Mesenchymal stem cell (in vitro differentiated cells and primary cell): Measurements from ENCODE around the gene FSHR.

ENCODE experiments used
- DNase-seq: peaks from one replicate; pipeline ENCODE4 v3.0.0-alpha.2; 2013
- H2AFZ ChIP-seq: one replicate; pipeline ENCODE4 v1.6.1; 2013; ENCODE audit warnings: low read depth, mild to moderate bottlenecking, control low read depth, inconsistent platforms, low read length, moderate library complexity
- H2AK5ac ChIP-seq: 2 replicates; pipeline ENCODE4 v1.6.1; 2013; ENCODE audit warnings: low read length, moderate library complexity, mild to moderate bottlenecking, inconsistent platforms; ENCODE audit not compliant: severe bottlenecking
- H2BK120ac ChIP-seq: one replicate; pipeline ENCODE4 v1.6.1; 2013; ENCODE audit warnings: low read depth, mild to moderate bottlenecking, inconsistent platforms, low read length, moderate library complexity
- H2BK12ac ChIP-seq, 2 experiments: one replicate each; pipeline ENCODE4 v1.6.1; 2013; ENCODE audit warnings: inconsistent platforms in 2 of 2, low read length in 2 of 2, mild to moderate bottlenecking in 2 of 2, moderate library complexity in 2 of 2, control low read depth in 1 of 2
- H2BK15ac ChIP-seq: one replicate; pipeline ENCODE4 v1.6.1; 2013; ENCODE audit warnings: mild to moderate bottlenecking, low read depth, inconsistent platforms; ENCODE audit not compliant: poor library complexity, severe bottlenecking
- H2BK5ac ChIP-seq: 2 replicates; pipeline ENCODE4 v1.6.1; 2013; ENCODE audit warnings: low read depth, mild to moderate bottlenecking, low read length, control low read depth, inconsistent platforms; ENCODE audit not compliant: poor library complexity, severe bottlenecking
- H3K14ac ChIP-seq, 2 experiments: one replicate each; pipeline ENCODE4 v1.6.1; 2013; ENCODE audit warnings: inconsistent platforms in 2 of 2, low read length in 2 of 2, control low read depth in 1 of 2, mild to moderate bottlenecking in 1 of 2, moderate library complexity in 1 of 2
- H3K18ac ChIP-seq, 2 experiments: one replicate each; pipeline ENCODE4 v1.6.1; 2013; ENCODE audit warnings: inconsistent platforms in 2 of 2, low read length in 2 of 2, control low read depth in 1 of 2, low read depth in 1 of 2, mild to moderate bottlenecking in 1 of 2
- H3K23ac ChIP-seq, 2 experiments: one replicate each; pipeline ENCODE4 v1.6.1; 2013; ENCODE audit warnings: inconsistent platforms in 2 of 2, low read length in 2 of 2, mild to moderate bottlenecking in 2 of 2, moderate library complexity in 2 of 2, control low read depth in 1 of 2
- H3K27ac ChIP-seq: 2 replicates; pipeline ENCODE4 v1.5.1; 2013; ENCODE audit warnings: mild to moderate bottlenecking, moderate library complexity, low read length, control low read depth, inconsistent platforms; ENCODE audit not compliant: poor library complexity, severe bottlenecking
- H3K27me3 ChIP-seq, 2 experiments: 2 replicates each; pipeline versions ENCODE4 v1.6.1 to v1.7.0; 2013; ENCODE audit warnings: low read length in 2 of 2, mild to moderate bottlenecking in 2 of 2, moderate library complexity in 2 of 2, control low read depth in 1 of 2, inconsistent platforms in 1 of 2; ENCODE audit not compliant: control insufficient read depth in 1 of 2, insufficient read depth in 1 of 2
- H3K36me3 ChIP-seq, 2 experiments: 2 replicates each; pipeline versions ENCODE4 v1.6.1 to v1.7.0; 2013; ENCODE audit warnings: low read length in 2 of 2, control low read depth in 1 of 2, inconsistent platforms in 1 of 2, low read depth in 1 of 2, mild to moderate bottlenecking in 1 of 2; ENCODE audit not compliant: insufficient read depth in 2 of 2, control insufficient read depth in 1 of 2
- H3K4ac ChIP-seq, 2 experiments: one replicate each; pipeline ENCODE4 v1.6.1; 2013; ENCODE audit warnings: inconsistent platforms in 2 of 2, low read length in 2 of 2, mild to moderate bottlenecking in 2 of 2, moderate library complexity in 2 of 2, control low read depth in 1 of 2, low read depth in 1 of 2
- H3K4me1 ChIP-seq: 2 replicates; pipeline ENCODE4 v1.6.1; 2013; ENCODE audit warnings: low read depth, low read length, control low read depth; ENCODE audit not compliant: control insufficient read depth, insufficient read depth
- H3K4me2 ChIP-seq: 2 replicates; pipeline ENCODE4 v1.6.1; 2013; ENCODE audit warnings: low read length, mild to moderate bottlenecking, inconsistent platforms; ENCODE audit not compliant: poor library complexity, severe bottlenecking
- H3K4me3 ChIP-seq, 2 experiments: 2 replicates each; pipeline versions ENCODE4 v1.5.1 to v1.7.0; 2013; ENCODE audit warnings: low read length in 2 of 2, mild to moderate bottlenecking in 2 of 2, control low read depth in 1 of 2, low read depth in 1 of 2; ENCODE audit not compliant: insufficient read depth in 1 of 2
- H3K79me1 ChIP-seq: replicated peaks from 2 replicates; pipeline ENCODE4 v1.6.1; 2013; ENCODE audit warnings: mild to moderate bottlenecking, control low read depth, low read length, inconsistent platforms; ENCODE audit not compliant: poor library complexity, severe bottlenecking
- H3K9ac ChIP-seq: 2 replicates; pipeline ENCODE4 v1.7.0; 2013; ENCODE audit warnings: mild to moderate bottlenecking, low read length, moderate library complexity
- H3K9me3 ChIP-seq: 2 replicates; pipeline ENCODE4 v1.7.0; 2013; ENCODE audit warnings: mild to moderate bottlenecking, low read length; ENCODE audit not compliant: control insufficient read depth
- H4K8ac ChIP-seq: one replicate; pipeline ENCODE4 v1.6.1; 2013; ENCODE audit warnings: inconsistent platforms, mild to moderate bottlenecking, low read length, moderate library complexity
- H4K91ac ChIP-seq: one replicate; pipeline ENCODE4 v1.6.1; 2013; ENCODE audit warnings: mild to moderate bottlenecking, low read length, inconsistent platforms
- WGBS: methylation state at CpG from one replicate; pipeline ENCODE4 v1.1.7; 2013; ENCODE audit warnings: mixed read lengths; 5-methylcytosine and 5-hydroxymethylcytosine counted together

FSHR gene

DNA sequence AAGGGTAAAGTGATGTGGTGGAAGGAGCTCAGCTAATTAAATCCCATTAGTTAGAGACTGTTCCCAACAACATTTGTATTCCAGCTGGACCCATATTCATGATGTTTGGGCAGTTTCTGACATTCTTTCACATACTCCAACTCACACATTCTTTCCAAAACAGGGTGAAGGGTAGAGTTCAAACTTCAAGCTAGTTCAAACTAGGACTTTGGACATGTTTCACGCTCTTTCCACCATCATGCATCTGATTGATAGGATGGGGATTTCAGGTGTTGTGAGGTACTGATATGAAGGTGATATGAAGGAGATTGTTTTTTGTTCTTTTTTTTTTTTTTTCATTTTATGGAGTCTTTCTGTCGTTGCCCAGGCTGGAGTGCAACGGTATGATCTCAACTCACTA lies 201.7 kb downstream of the FSHR start:
- Histone ChIP-seq H3K9me3 (no peaks in the 10 kb centered on the region), H3K4me2 (no peak overlapping the region), H3K36me3 (no peaks in the 10 kb centered on the region), H3K14ac (no peak overlapping the region), H3K79me1 (no peaks in the 10 kb centered on the region), H2BK15ac (no peak overlapping the region), H2BK120ac (no peak overlapping the region), H4K8ac (no peak overlapping the region), H2AK5ac (no peak overlapping the region), H3K27ac (no peak overlapping the region), H3K23ac (no peak overlapping the region), H4K91ac (peak overlapping the region; percentile 18), H2BK12ac (no peak overlapping the region), H2AFZ (no peak overlapping the region), H3K27me3 (peaks cover 0 to 5% of the 10 kb centered on the region in 2 experiments), H3K4me1 (no peaks in the 10 kb centered on the region), H3K9ac (no peak overlapping the region), H2BK5ac (no peak overlapping the region), H3K4me3 (no peak overlapping the region), H3K4ac (no peak overlapping the region), H3K18ac (no peak overlapping the region)
- WGBS = 82% methylated on average over 1 of the region's 3 CpGs
- DNase-seq = no peak

DNA sequence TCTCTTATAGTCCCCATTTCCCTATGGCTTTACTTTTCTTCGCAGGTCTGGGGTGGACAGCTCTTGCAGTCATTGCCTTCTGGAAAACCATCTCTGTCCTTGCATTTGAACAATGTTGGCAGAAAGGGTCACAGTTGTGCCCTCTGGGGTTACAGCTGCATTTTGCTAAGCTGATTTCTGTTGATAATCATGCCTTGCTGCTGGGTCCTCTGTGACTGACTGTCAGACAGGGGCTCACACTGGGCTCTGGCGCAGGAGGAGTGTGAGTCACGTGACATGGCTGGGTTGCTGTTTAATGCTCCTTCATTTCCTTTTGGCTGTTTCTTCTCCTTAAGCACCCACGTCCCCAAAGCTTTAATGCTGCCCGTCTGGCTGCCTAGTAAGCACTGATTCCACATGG lies 202.2 kb downstream of the FSHR start:
- no peak overlapping the region for H2BK120ac ChIP-seq
- no peak overlapping the region for H2BK12ac ChIP-seq
- 79% methylated on average over 4 of the region's 5 CpGs for WGBS

DNA sequence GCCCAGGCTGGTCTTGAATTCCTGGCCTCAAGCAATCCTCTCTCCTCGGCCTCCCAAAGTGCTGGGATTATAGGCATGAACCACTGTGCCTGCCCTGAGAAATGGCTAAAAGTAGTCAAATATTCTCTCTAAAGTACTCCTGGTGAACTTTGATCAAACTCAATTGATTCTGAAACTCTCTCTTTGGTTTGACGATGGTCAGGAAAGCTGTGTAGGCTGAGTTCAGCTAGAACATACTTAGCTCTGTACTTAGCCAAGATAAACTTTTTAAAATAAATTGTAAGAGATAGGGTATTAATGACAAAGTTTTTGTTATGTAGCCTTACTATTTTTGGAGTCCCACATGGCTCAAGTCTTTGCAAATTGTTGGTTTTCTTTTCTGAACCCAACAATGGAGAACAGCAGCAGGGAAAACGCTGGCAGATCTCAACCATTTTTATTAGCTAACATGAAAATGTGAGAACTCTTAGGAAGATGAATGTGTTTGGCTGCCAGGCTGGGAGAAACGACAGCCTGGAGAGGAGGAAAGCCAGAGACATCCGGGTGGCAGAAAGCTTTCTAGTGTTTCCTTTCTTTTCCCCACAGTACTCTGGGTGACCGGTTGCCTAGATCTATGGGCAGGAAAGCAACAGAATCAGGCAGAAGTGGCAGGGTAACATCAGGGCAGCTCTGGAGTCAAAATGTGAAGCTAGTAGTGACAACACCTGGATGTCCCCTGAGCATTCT lies 205.8 kb downstream of the FSHR start:
- Histone ChIP-seq H3K27ac (no peak overlapping the region), H3K4me3 (no peak overlapping the region), H2BK5ac (no peak overlapping the region), H3K4ac (no peak overlapping the region), H3K9ac (no peak overlapping the region), H3K18ac (no peak overlapping the region), H2BK120ac (no peak overlapping the region), H3K4me1 (no peaks in the 10 kb centered on the region), H4K91ac (no peak overlapping the region), H2BK12ac (no peak overlapping the region), H3K9me3 (no peaks in the 10 kb centered on the region), H4K8ac (no peak overlapping the region), H3K79me1 (no peaks in the 10 kb centered on the region), H3K14ac (no peak overlapping the region), H3K27me3 (peaks cover 0 to 5% of the 10 kb centered on the region in 2 experiments), H3K23ac (no peak overlapping the region), H2BK15ac (no peak overlapping the region), H2AK5ac (no peak overlapping the region), H3K4me2 (no peak overlapping the region), H2AFZ (no peak overlapping the region), H3K36me3 (no peaks in the 10 kb centered on the region)
- 70% methylated on average over 4 of the region's 6 CpGs for WGBS
- no peak for DNase-seq

More for the DNA sequence above, 202.2 kb downstream of the FSHR start:
- peaks cover 0 to 5% of the 10 kb centered on the region in 2 experiments for H3K27me3 ChIP-seq
- H3K18ac ChIP-seq = no peak overlapping the region
- no peak overlapping the region for H3K23ac ChIP-seq
- H4K91ac ChIP-seq = no peak overlapping the region
- H4K8ac ChIP-seq = no peak overlapping the region
- H3K79me1 ChIP-seq = no peaks in the 10 kb centered on the region
- H3K14ac ChIP-seq = no peak overlapping the region
- no peak overlapping the region for H2AFZ ChIP-seq
- H2AK5ac ChIP-seq = no peak overlapping the region
- no peaks in the 10 kb centered on the region for H3K36me3 ChIP-seq
- no peak overlapping the region for H2BK5ac ChIP-seq
- no peak overlapping the region for H3K4me3 ChIP-seq
- H2BK15ac ChIP-seq = no peak overlapping the region
- DNase-seq = no peak
- H3K4ac ChIP-seq = no peak overlapping the region
- H3K9ac ChIP-seq = no peak overlapping the region
- no peak overlapping the region for H3K4me2 ChIP-seq
- no peak overlapping the region for H3K27ac ChIP-seq
- no peaks in the 10 kb centered on the region for H3K4me1 ChIP-seq
- H3K9me3 ChIP-seq = no peaks in the 10 kb centered on the region

DNA sequence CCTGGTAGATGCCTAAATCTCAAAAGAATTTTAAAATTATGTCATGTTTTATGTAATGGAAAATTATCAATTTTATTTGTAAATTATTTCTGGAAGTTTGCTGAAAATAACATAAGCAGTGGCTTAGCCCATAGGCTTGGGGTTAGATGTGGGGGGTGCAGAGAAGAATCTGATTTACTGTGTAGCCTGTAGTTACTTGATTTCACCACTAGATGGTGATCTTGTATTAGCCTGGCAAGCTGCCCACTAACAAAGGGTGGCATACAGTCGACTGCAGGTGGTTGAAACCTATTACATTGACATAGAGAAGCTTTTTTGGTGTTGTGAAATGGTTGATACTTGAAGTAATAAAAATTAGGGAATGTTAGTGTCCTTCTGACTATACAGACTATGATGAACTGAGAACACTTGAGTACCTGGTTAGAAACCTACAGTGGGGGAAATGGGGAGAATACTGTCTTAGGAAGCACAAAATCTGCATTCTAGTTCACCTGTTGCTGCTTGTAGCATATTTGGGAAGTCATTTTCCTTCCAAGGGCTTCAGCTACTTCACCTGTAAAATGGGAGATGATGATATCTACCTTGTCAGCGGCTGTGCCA lies 207.8 kb downstream of the FSHR start:
- H3K18ac ChIP-seq = no peak overlapping the region
- 45% methylated on average over 2 of the region's 2 CpGs for WGBS

More for the DNA sequence above, 207.8 kb downstream of the FSHR start:
- Histone ChIP-seq H3K36me3 (no peaks in the 10 kb centered on the region), H3K23ac (no peak overlapping the region), H3K4me2 (no peak overlapping the region), H3K4me1 (no peaks in the 10 kb centered on the region), H2BK12ac (no peak overlapping the region), H4K91ac (no peak overlapping the region), H3K4ac (no peak overlapping the region), H2BK120ac (no peak overlapping the region), H3K9ac (no peak overlapping the region), H2BK5ac (no peak overlapping the region), H2AK5ac (no peak overlapping the region), H3K4me3 (no peak overlapping the region), H2AFZ (no peak overlapping the region), H2BK15ac (no peak overlapping the region), H3K14ac (no peak overlapping the region), H3K79me1 (no peaks in the 10 kb centered on the region), H3K27me3 (peaks cover 0 to 5% of the 10 kb centered on the region in 2 experiments), H4K8ac (no peak overlapping the region), H3K27ac (no peak overlapping the region), H3K9me3 (no peaks in the 10 kb centered on the region)
- peak; percentile 57 for DNase-seq
